Kidney tubule cell (primary cell): Measurements from ENCODE around the gene FBXO31.
"Not testable (repeated sequence)": the region's sequence is repeated elsewhere in the genome, so short reads cannot be mapped to it uniquely, and the experiment has no call there.

ENCODE experiments used
- DNase-seq: peaks from one replicate; pipeline ENCODE4 v3.0.0-alpha.2; 2018; ENCODE audit warnings: low spot score

Gene FBXO31

GRCh38 chr16:87362828-87363559 lies 20.6 kb downstream of the FBXO31 start:
- not testable (repeated sequence) for DNase-seq

GRCh38 chr16:87361916-87362619 lies 21.5 kb downstream of the FBXO31 start:
- no peak for DNase-seq

GRCh38 chr16:87360862-87361610 lies 22.5 kb downstream of the FBXO31 start:
- DNase-seq: no peak

GRCh38 chr16:87359121-87359520 lies 24.5 kb downstream of the FBXO31 start:
- no peak for DNase-seq

GRCh38 chr16:87358696-87359095 lies 24.9 kb downstream of the FBXO31 start:
- DNase-seq: no peak

- no peak for DNase-seq
These were observed 25.3 kb downstream of the FBXO31 start for GRCh38 chr16:87358250-87358649.

GRCh38 chr16:87356491-87356853 lies 27.1 kb downstream of the FBXO31 start:
- no peak for DNase-seq

GRCh38 chr16:87353613-87354012 lies 30.0 kb downstream of the FBXO31 start:
- DNase-seq: no peak

- DNase-seq: no peak
These were observed 30.8 kb downstream of the FBXO31 start for GRCh38 chr16:87352818-87353217.

GRCh38 chr16:87351320-87351698 lies 32.3 kb downstream of the FBXO31 start:
- DNase-seq: no peak

- DNase-seq: no peak
These were observed 32.8 kb downstream of the FBXO31 start for GRCh38 chr16:87350681-87351319.

GRCh38 chr16:87350031-87350430 lies 33.5 kb downstream of the FBXO31 start:
- no peak for DNase-seq

- DNase-seq: no peak
These were observed 34.9 kb downstream of the FBXO31 start for GRCh38 chr16:87348616-87349157.

GRCh38 chr16:87347932-87348615 lies 35.5 kb downstream of the FBXO31 start:
- DNase-seq: no peak

GRCh38 chr16:87346517-87347060 lies 37.0 kb downstream of the FBXO31 start:
- no peak for DNase-seq

- DNase-seq: no peak
These were observed 37.7 kb downstream of the FBXO31 start for GRCh38 chr16:87345726-87346424.

GRCh38 chr16:87344931-87345631 lies 38.5 kb downstream of the FBXO31 start:
- DNase-seq: no peak

- no peak for DNase-seq
These were observed 39.2 kb downstream of the FBXO31 start for GRCh38 chr16:87344165-87344930.

GRCh38 chr16:87343753-87344050 lies 39.9 kb downstream of the FBXO31 start:
- DNase-seq: no peak
